Measurements from ENCODE around the gene SPDYE2B.
"Not testable (repeated sequence)": the region's sequence is repeated elsewhere in the genome, so short reads cannot be mapped to it uniquely, and the experiment has no call there.

The SPDYE2B gene

GRCh38 chr7:102643404-102643803 lies 6.7 kb upstream of the SPDYE2B start:
- FAIRE-seq = not testable (repeated sequence)

- FAIRE-seq = not testable (repeated sequence)
Measured at GRCh38 chr7:102647813-102648212, 2.3 kb upstream of the SPDYE2B start.

GRCh38 chr7:102664765-102665164 lies 14.6 kb downstream of the SPDYE2B start:
- FAIRE-seq = not testable (repeated sequence)

GRCh38 chr7:102666850-102667249 lies 16.7 kb downstream of the SPDYE2B start:
- not testable (repeated sequence) for FAIRE-seq

GRCh38 chr7:102667523-102667922 lies 17.4 kb downstream of the SPDYE2B start:
- FAIRE-seq = not testable (repeated sequence)

GRCh38 chr7:102671166-102671955 lies 21.2 kb downstream of the SPDYE2B start, which contains the start of gene POLR2J2:
Gene POLR2J2, minus strand, starts transcription at chr7:102671663. Its CDS starts 62 bp downstream, at chr7:102671601.
- FAIRE-seq = not testable (repeated sequence)

GRCh38 chr7:102671956-102672307 lies 21.8 kb downstream of the SPDYE2B start:
- not testable (repeated sequence) for FAIRE-seq

- FAIRE-seq = not testable (repeated sequence)
Measured at GRCh38 chr7:102673447-102674067, 23.4 kb downstream of the SPDYE2B start.

GRCh38 chr7:102675545-102675944 lies 25.4 kb downstream of the SPDYE2B start:
- not testable (repeated sequence) for FAIRE-seq

- not testable (repeated sequence) for FAIRE-seq
Measured at GRCh38 chr7:102680780-102681179, 30.7 kb downstream of the SPDYE2B start.

- FAIRE-seq = not testable (repeated sequence)
Measured at GRCh38 chr7:102682560-102682959, 32.4 kb downstream of the SPDYE2B start.

GRCh38 chr7:102688299-102689036 lies 38.3 kb downstream of the SPDYE2B start:
- FAIRE-seq = not testable (repeated sequence)

- FAIRE-seq = not testable (repeated sequence)
Measured at GRCh38 chr7:102689436-102690282, 39.5 kb downstream of the SPDYE2B start.

GRCh38 chr7:102690602-102691001 lies 40.5 kb downstream of the SPDYE2B start:
- not testable (repeated sequence) for FAIRE-seq

- not testable (repeated sequence) for FAIRE-seq
Measured at GRCh38 chr7:102694008-102694407, 43.9 kb downstream of the SPDYE2B start.

GRCh38 chr7:102695033-102695552 lies 45.0 kb downstream of the SPDYE2B start:
- not testable (repeated sequence) for FAIRE-seq

GRCh38 chr7:102696009-102696408 lies 45.9 kb downstream of the SPDYE2B start:
- FAIRE-seq = not testable (repeated sequence)

- not testable (repeated sequence) for FAIRE-seq
Measured at GRCh38 chr7:102697642-102698512, 47.8 kb downstream of the SPDYE2B start.

GRCh38 chr7:102698962-102699750 lies 49.0 kb downstream of the SPDYE2B start:
- FAIRE-seq = not testable (repeated sequence)

Measured in A204.1 (cell line).